NT2/D1 (cell line): ENCODE data around the gene NT5DC1.
A peak's percentile ranks its signal among the peaks of the same experiment; 100 is the strongest.

Experiments
- DNase-seq: peaks from one replicate; pipeline ENCODE4 v3.0.0-alpha.2; 2011; ENCODE audit warnings: low read depth, low spot score
- H3K27me3 ChIP-seq: 2 replicates; pipeline ENCODE4 v1.6.0; 2011; ENCODE audit warnings: mild to moderate bottlenecking; ENCODE audit not compliant: insufficient read length, insufficient read depth
- H3K36me3 ChIP-seq: 2 replicates; pipeline ENCODE4 v1.6.1; 2011; ENCODE audit warnings: mild to moderate bottlenecking, low read length, mixed read lengths; ENCODE audit not compliant: insufficient read depth, insufficient read length
- H3K4me1 ChIP-seq: 2 replicates; pipeline ENCODE4 v1.5.1; 2011; ENCODE audit not compliant: insufficient read depth, insufficient read length
- H3K4me3 ChIP-seq: 2 replicates; pipeline ENCODE4 v1.5.1; 2011; ENCODE audit warnings: low read depth; ENCODE audit not compliant: insufficient read length
- H3K9ac ChIP-seq: 2 replicates; pipeline ENCODE4 v1.6.0; 2011; ENCODE audit warnings: low read depth; ENCODE audit not compliant: insufficient read length
- H3K9me3 ChIP-seq: 2 replicates; pipeline ENCODE4 v1.5.1; 2011; ENCODE audit warnings: mild to moderate bottlenecking, low read length; ENCODE audit not compliant: insufficient read depth
- SUZ12 ChIP-seq: IDR thresholded peaks from 2 replicates; pipeline ENCODE4 v1.6.1; 2011; ENCODE audit not compliant: insufficient read length, insufficient read depth; ENCODE audit errors: extremely low read depth
- YY1 ChIP-seq: IDR thresholded peaks from 2 replicates; pipeline ENCODE4 v1.6.1; 2011; ENCODE audit not compliant: insufficient read length, insufficient read depth
- ZNF274 ChIP-seq: IDR thresholded peaks from 2 replicates; pipeline ENCODE4 v1.6.1; 2011; ENCODE audit warnings: mild to moderate bottlenecking, low read depth, low read length

Gene NT5DC1

GRCh38 chr6:116277124-116277523 is 176.5 kb downstream of the NT5DC1 start:
- peak overlapping the region; percentile 34 for H3K4me3 ChIP-seq
- no peak for DNase-seq
- H3K4me1 ChIP-seq: no peaks in the 10 kb centered on the region
- H3K27me3 ChIP-seq: no peaks in the 10 kb centered on the region
- H3K9ac ChIP-seq: peak overlapping the region; percentile 42
- H3K36me3 ChIP-seq: peaks cover 26% of the 10 kb centered on the region
- H3K9me3 ChIP-seq: no peaks in the 10 kb centered on the region
- no peak for TF ChIP-seq SUZ12

GRCh38 chr6:116278481-116278829 is 177.8 kb downstream of the NT5DC1 start:
- no peaks in the 10 kb centered on the region for H3K27me3 ChIP-seq
- H3K9me3 ChIP-seq: no peaks in the 10 kb centered on the region
- no peak for TF ChIP-seq YY1
- no peak for TF ChIP-seq SUZ12
- no peak for TF ChIP-seq ZNF274
- H3K9ac ChIP-seq: no peak overlapping the region
- peaks cover 21% of the 10 kb centered on the region for H3K36me3 ChIP-seq
- H3K4me1 ChIP-seq: no peaks in the 10 kb centered on the region
- no peak for DNase-seq
- H3K4me3 ChIP-seq: peak overlapping the region; percentile 90

GRCh38 chr6:116278854-116279231 is 178.2 kb downstream of the NT5DC1 start:
- H3K4me3 ChIP-seq: peak overlapping the region; percentile 90
- no peaks in the 10 kb centered on the region for H3K4me1 ChIP-seq
- H3K9me3 ChIP-seq: no peaks in the 10 kb centered on the region
- no peaks in the 10 kb centered on the region for H3K27me3 ChIP-seq
- peak overlapping the region; percentile 94 for H3K9ac ChIP-seq
- DNase-seq: no peak
- no peak for TF ChIP-seq ZNF274
- TF ChIP-seq YY1: no peak
- no peak for TF ChIP-seq SUZ12
- H3K36me3 ChIP-seq: peaks cover 20% of the 10 kb centered on the region

GRCh38 chr6:116279232-116280160 is 178.8 kb downstream of the NT5DC1 start, which contains the start of gene TSPYL1:
Gene TSPYL1 (minus strand): TSS chr6:116279930. CDS start chr6:116279830, 100 bp downstream.
- no peaks in the 10 kb centered on the region for H3K27me3 ChIP-seq
- peak within 1 kb of the TSS; percentile 94 for H3K9ac ChIP-seq
- no peaks in the 10 kb centered on the region for H3K9me3 ChIP-seq
- peaks cover 17% of the 10 kb centered on the region for H3K36me3 ChIP-seq
- peak within 1 kb of the TSS; percentile 90 for H3K4me3 ChIP-seq
- TF ChIP-seq SUZ12 (no peak), ZNF274 (no peak), YY1 (no peak)
- H3K4me1 ChIP-seq: no peaks in the 10 kb centered on the region
- DNase-seq: peak; percentile 77

- no peaks in the 10 kb centered on the region for H3K9me3 ChIP-seq
- H3K4me1 ChIP-seq: no peaks in the 10 kb centered on the region
- H3K36me3 ChIP-seq: peaks cover 17% of the 10 kb centered on the region
- TF ChIP-seq SUZ12 (no peak), YY1 (no peak)
- H3K9ac ChIP-seq: peak overlapping the region; percentile 57
- DNase-seq: no peak
- no peaks in the 10 kb centered on the region for H3K27me3 ChIP-seq
- peak overlapping the region; percentile 90 for H3K4me3 ChIP-seq
These were observed 179.7 kb downstream of the NT5DC1 start for GRCh38 chr6:116280161-116280932.

- H3K36me3 ChIP-seq: peaks cover 17% of the 10 kb centered on the region
- H3K4me1 ChIP-seq: no peaks in the 10 kb centered on the region
- no peak for DNase-seq
- no peak overlapping the region for H3K9ac ChIP-seq
- H3K9me3 ChIP-seq: no peaks in the 10 kb centered on the region
- no peaks in the 10 kb centered on the region for H3K27me3 ChIP-seq
- H3K4me3 ChIP-seq: no peak overlapping the region
- no peak for TF ChIP-seq YY1
- no peak for TF ChIP-seq ZNF274
- no peak for TF ChIP-seq SUZ12
These were observed 180.3 kb downstream of the NT5DC1 start for GRCh38 chr6:116280933-116281316.

- DNase-seq: no peak
- Histone ChIP-seq H3K4me1 (no peaks in the 10 kb centered on the region), H3K9ac (no peak overlapping the region), H3K9me3 (no peaks in the 10 kb centered on the region), H3K27me3 (no peaks in the 10 kb centered on the region), H3K36me3 (peaks cover 13% of the 10 kb centered on the region), H3K4me3 (no peak overlapping the region)
- no peak for TF ChIP-seq SUZ12
- no peak for TF ChIP-seq YY1
- TF ChIP-seq ZNF274: no peak
These were observed 182.0 kb downstream of the NT5DC1 start for GRCh38 chr6:116282698-116283097.
